HuH-7.5 (cell line): ENCODE measurements around the gene KCNG1.
A peak's percentile ranks its signal among the peaks of the same experiment; 100 is the strongest.
"Not testable (repeated sequence)": the region's sequence is repeated elsewhere in the genome, so short reads cannot be mapped to it uniquely, and the experiment has no call there.

Source experiments
- DNase-seq: peaks from one replicate; pipeline ENCODE4 v3.0.0; 2011; ENCODE audit warnings: low spot score

KCNG1 gene, protein sequence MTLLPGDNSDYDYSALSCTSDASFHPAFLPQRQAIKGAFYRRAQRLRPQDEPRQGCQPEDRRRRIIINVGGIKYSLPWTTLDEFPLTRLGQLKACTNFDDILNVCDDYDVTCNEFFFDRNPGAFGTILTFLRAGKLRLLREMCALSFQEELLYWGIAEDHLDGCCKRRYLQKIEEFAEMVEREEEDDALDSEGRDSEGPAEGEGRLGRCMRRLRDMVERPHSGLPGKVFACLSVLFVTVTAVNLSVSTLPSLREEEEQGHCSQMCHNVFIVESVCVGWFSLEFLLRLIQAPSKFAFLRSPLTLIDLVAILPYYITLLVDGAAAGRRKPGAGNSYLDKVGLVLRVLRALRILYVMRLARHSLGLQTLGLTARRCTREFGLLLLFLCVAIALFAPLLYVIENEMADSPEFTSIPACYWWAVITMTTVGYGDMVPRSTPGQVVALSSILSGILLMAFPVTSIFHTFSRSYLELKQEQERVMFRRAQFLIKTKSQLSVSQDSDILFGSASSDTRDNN

GRCh38 chr20:51022803-51023616 is at the start of gene KCNG1:
Gene KCNG1, minus strand, starts transcription at chr20:51023107. Its CDS starts 12,769 bp downstream, at chr20:51010338.
- DNase-seq, result peak; percentile 64

GRCh38 chr20:51070621-51071020 is 47.7 kb upstream of the KCNG1 start:
- DNase-seq, result no peak

GRCh38 chr20:51067792-51068191 is 44.9 kb upstream of the KCNG1 start:
- no peak for DNase-seq

DNA sequence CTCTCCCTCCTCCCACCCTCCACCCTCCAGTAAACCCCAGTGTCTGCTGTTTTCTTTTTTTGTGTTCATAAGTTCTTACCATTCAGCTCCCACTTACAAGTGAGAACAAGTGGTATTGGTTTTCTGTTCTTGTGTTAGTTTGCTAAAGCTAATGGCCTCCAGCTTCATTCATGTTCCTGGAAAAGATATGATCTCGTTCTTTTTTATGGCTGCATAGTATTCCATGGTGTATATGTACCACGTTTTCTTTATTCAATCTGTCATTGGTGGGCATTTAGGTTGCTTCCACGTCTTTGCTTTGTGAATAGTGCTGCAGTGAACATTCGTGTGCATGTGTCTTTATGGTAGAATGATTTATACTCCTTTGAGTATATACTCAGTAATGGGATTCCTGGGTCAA is 42.7 kb upstream of the KCNG1 start:
- no peak for DNase-seq

GRCh38 chr20:51064137-51064536 is 41.2 kb upstream of the KCNG1 start:
- DNase-seq, result no peak

DNA sequence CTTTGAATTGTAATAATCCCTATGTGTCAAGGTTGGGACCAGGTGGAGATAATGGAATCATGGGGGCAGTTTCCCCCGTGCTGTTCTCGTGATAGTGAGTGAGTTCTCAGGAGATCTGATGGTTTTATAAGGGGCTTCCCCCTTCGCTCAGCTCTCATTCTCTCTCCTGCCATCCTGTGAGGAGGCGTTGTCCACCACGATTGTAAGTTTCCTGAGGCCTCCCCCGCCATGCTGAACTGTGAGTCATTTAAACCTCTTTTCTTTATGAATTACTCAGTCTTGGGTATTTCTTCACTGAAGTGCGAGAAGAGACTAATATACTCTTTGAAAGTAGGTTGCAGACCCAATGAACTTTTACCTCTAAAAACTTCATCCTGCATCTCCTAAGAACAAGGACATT is 39.2 kb upstream of the KCNG1 start:
- no peak for DNase-seq

GRCh38 chr20:51061418-51062045 is 38.6 kb upstream of the KCNG1 start:
- no peak for DNase-seq

- no peak for DNase-seq
These were observed 37.4 kb upstream of the KCNG1 start for GRCh38 chr20:51060301-51060700.

- DNase-seq, result no peak
These were observed 37.0 kb upstream of the KCNG1 start for GRCh38 chr20:51059862-51060261.

GRCh38 chr20:51058017-51058416 is 35.1 kb upstream of the KCNG1 start:
- DNase-seq, result no peak

DNA sequence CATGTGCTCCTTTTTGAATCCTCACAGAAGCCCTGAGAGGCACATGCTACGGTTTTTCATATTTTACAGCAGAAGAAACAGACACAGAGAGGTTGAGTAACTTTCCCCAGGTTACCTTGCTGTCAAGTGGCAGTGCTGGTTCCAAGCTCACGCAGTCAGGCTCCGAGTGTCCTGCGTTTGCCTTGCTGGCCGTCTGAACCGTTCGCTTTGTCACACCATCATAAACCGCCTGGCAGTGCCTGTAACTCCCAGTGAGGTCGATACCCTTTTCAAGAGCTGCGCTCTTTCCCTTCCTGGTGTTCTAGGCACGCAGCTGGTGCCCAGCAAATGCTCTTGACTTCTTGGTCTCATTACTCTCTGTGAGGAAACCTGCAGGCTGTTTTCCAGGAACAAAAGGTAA is 31.3 kb upstream of the KCNG1 start:
- no peak for DNase-seq

GRCh38 chr20:51050531-51051075 is 27.7 kb upstream of the KCNG1 start:
- no peak for DNase-seq

DNA sequence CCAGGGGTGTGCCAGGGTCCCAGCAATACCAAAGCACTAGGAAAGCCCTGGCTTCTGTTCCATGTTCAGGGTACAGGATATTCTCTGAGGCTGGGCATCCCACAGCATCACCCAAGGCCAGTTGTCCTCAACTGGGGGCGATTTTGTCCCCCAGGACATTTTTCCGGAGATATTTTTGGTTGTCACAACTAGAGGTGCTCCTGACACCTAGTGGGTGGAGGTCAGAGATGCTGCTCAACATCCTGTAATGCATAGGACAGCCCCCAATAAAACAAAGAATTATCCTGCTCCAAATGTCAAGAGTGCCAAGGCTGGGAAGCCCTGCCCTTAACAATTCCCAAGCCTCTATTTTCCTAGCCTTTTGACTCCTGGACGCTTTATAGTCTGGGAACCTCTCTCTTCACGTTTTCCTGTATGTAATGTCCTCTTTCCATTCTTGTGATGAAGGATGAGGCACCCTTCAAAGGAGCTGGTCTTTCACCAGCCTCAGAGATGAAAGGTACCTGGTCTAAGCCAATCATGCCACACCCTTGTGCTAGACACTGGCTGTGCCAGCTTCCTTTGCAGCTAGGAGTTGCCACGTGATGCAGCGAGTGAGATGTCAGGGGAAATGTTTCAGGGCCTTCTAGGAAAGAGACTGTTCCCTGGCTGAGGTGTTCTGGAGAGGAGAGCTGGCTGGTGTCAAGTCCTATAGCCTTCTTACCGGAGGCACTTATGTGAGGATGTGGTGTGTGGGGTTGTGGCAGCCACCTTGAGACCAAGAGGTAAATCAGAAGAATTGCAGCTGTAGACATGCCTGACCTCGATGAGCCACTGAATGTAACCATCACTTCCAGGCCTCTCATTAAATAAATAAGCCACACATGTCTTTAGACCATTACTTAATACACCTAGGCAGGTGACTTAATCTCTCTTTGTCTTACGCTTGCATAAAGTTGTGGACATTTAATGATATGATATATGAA is 23.4 kb upstream of the KCNG1 start:
- no peak for DNase-seq

- DNase-seq, result not testable (repeated sequence)
These were observed 22.6 kb upstream of the KCNG1 start for GRCh38 chr20:51045492-51045891.

DNA sequence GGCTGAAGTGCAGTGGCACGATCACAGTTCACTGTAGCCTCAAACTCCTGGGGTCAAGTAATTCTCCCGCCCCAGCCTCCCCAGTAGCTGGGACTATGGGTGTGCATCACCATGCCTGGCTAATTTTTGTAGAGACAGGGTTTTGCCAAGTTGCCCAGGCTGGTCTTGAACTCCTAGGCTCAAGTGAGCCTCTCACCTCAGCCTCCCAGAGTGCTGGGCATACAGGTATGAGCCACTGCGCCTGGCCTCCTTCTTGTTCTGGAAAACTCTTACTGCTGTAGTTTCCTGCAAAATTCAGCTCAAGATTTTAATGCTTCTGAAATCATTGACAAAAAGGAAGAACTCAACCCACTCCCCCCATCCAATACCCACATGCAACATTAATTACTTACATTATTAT is 21.9 kb upstream of the KCNG1 start:
- no peak for DNase-seq

GRCh38 chr20:51043811-51044210 is 20.9 kb upstream of the KCNG1 start:
- DNase-seq, result no peak

GRCh38 chr20:51042657-51043247 is 19.8 kb upstream of the KCNG1 start:
- no peak for DNase-seq

- no peak for DNase-seq
These were observed 19.2 kb upstream of the KCNG1 start for GRCh38 chr20:51042064-51042463.

- DNase-seq, result no peak
These were observed 14.7 kb upstream of the KCNG1 start for GRCh38 chr20:51037532-51038115.

DNA sequence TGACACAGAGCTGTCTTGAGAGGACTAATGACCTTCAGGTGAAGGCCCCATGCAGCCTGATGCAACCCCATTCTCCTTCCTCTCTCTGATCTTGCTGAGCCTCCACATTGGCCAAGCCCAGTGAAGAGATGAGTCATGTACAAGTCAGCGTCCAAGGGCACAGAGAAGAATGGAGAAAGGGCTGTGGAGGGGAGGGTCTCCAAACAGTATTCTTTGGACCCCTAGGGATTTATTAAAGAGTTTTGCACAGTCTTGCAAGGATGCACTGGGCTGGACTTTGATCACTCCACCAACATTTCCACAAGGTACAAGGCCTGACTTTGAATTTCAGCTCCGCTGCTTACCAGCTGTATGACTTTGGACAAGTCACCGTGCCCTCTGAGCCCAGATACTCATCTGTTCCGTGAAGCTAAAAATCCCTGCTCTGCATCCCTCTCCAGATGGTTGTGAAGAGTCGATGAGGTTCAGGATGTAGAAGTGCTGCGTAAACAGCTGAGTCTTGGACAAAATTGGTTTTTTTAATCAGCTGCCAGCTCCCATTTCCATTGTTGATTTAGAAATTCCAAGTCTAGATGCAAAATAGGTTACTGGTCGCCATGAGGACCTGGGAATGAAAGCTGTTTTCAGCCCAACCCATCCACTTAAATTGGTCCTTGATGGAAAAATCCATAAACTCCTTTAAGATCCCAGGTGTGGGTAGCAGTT is 14.1 kb upstream of the KCNG1 start:
- DNase-seq, result no peak
